ENCODE measurements around the gene CST2. TPM values are rescaled to one million over a fixed set of nuclear protein-coding genes. Genes with fewer than 3 reads are reported as not detected.
"Not testable (repeated sequence)": the region's sequence is repeated elsewhere in the genome, so short reads cannot be mapped to it uniquely, and the experiment has no call there.

The CST2 gene
- total RNA-seq, 6 experiments from 2014 or later = not detected

GRCh38 chr20:23856736-23857135, 30.2 kb upstream of the CST2 start:
- H3K4me3 Mint-ChIP-seq = no peak overlapping the region
- no peaks in the 10 kb centered on the region; the same call in 1 of the 2 replicates for H3K9me3 Mint-ChIP-seq
- TF ChIP-seq CTCF (IDR thresholded peaks at IDR 0.05) = no peak
- H3K36me3 Mint-ChIP-seq (ENCODE audit: low read depth) = no peaks in the 10 kb centered on the region
- H3K27me3 Mint-ChIP-seq (ENCODE audit: insufficient read depth) = peaks cover 5% of the 10 kb centered on the region; the same call in 1 of the 2 replicates
- DNase-seq = no peak
- no peaks in the 10 kb centered on the region for H3K4me1 Mint-ChIP-seq (ENCODE audit: low read depth)
- no peak overlapping the region for H3K27ac Mint-ChIP-seq

GRCh38 chr20:23856226-23856625, 29.7 kb upstream of the CST2 start:
- no peak overlapping the region for H3K27ac Mint-ChIP-seq
- H3K9me3 Mint-ChIP-seq = no peaks in the 10 kb centered on the region; the same call in 1 of the 2 replicates
- peaks cover 5% of the 10 kb centered on the region; the same call in 1 of the 2 replicates for H3K27me3 Mint-ChIP-seq (ENCODE audit: insufficient read depth)
- TF ChIP-seq CTCF (IDR thresholded peaks at IDR 0.05) = no peak
- no peak overlapping the region for H3K4me3 Mint-ChIP-seq
- no peaks in the 10 kb centered on the region for H3K4me1 Mint-ChIP-seq (ENCODE audit: low read depth)
- H3K36me3 Mint-ChIP-seq (ENCODE audit: low read depth) = no peaks in the 10 kb centered on the region
- DNase-seq = no peak

- DNase-seq = no peak
- TF ChIP-seq CTCF (IDR thresholded peaks at IDR 0.05) = no peak
- Mint-ChIP-seq H3K4me3 (no peak overlapping the region), H3K36me3 (ENCODE audit: low read depth) (no peaks in the 10 kb centered on the region), H3K27me3 (ENCODE audit: insufficient read depth) (no peaks in the 10 kb centered on the region; the same call in 1 of the 2 replicates), H3K27ac (no peak overlapping the region), H3K9me3 (no peaks in the 10 kb centered on the region), H3K4me1 (ENCODE audit: low read depth) (no peaks in the 10 kb centered on the region)
Measured at GRCh38 chr20:23841693-23842092, 15.2 kb upstream of the CST2 start.

GRCh38 chr20:23835716-23836115, 9.2 kb upstream of the CST2 start:
- no peaks in the 10 kb centered on the region for H3K36me3 Mint-ChIP-seq (ENCODE audit: low read depth)
- no peak overlapping the region for H3K27ac Mint-ChIP-seq
- peaks cover 15% of the 10 kb centered on the region for H3K4me1 Mint-ChIP-seq (ENCODE audit: low read depth)
- no peak for DNase-seq
- peaks cover 4% of the 10 kb centered on the region for H3K9me3 Mint-ChIP-seq
- no peak for TF ChIP-seq CTCF (IDR thresholded peaks at IDR 0.05)
- no peak overlapping the region for H3K4me3 Mint-ChIP-seq
- H3K27me3 Mint-ChIP-seq (ENCODE audit: insufficient read depth) = peaks cover 5% of the 10 kb centered on the region

- H3K9me3 Mint-ChIP-seq = peaks cover 4% of the 10 kb centered on the region
- no peak overlapping the region for H3K27ac Mint-ChIP-seq
- no peak for TF ChIP-seq CTCF (IDR thresholded peaks at IDR 0.05)
- H3K4me1 Mint-ChIP-seq (ENCODE audit: low read depth) = peaks cover 22% of the 10 kb centered on the region
- H3K27me3 Mint-ChIP-seq (ENCODE audit: insufficient read depth) = peaks cover 6% of the 10 kb centered on the region
- no peaks in the 10 kb centered on the region for H3K36me3 Mint-ChIP-seq (ENCODE audit: low read depth)
- no peak for DNase-seq
- no peak overlapping the region for H3K4me3 Mint-ChIP-seq
Measured at GRCh38 chr20:23832775-23833513, 6.4 kb upstream of the CST2 start.

- H3K9me3 Mint-ChIP-seq; H3K4me3 Mint-ChIP-seq; H3K36me3 Mint-ChIP-seq (ENCODE audit: low read depth); H3K27ac Mint-ChIP-seq; H3K27me3 Mint-ChIP-seq (ENCODE audit: insufficient read depth): not testable (repeated sequence)
- H3K4me1 Mint-ChIP-seq (ENCODE audit: low read depth) = peaks cover 23% of the 10 kb centered on the region
- peak; percentile 40 for DNase-seq
Measured at GRCh38 chr20:23831961-23832360, 5.4 kb upstream of the CST2 start.
